HCT116 (cell line): Measurements from ENCODE around the gene DCTN3.

Experiments used
- EZH2 ChIP-seq: fragments of 200-600 bp; sonication (generic); IDR thresholded peaks from 2 replicates; pipeline ENCODE4 v1.6.1; 2017; ENCODE audit warnings: antibody characterized with exemption, mixed run types
- FOSL1 ChIP-seq: IDR thresholded peaks from 2 replicates; pipeline ENCODE4 v1.6.1; 2012; ENCODE audit warnings: low read depth
- JUND ChIP-seq: IDR thresholded peaks from 2 replicates; pipeline ENCODE4 v1.6.1; 2012
- POLR2A ChIP-seq: IDR thresholded peaks from 2 replicates; pipeline ENCODE4 v1.7.0; 2011; ENCODE audit warnings: borderline replicate concordance; ENCODE audit not compliant: insufficient read depth, insufficient read length; ENCODE audit errors: extremely low read depth
- SIN3A ChIP-seq: IDR thresholded peaks from 2 replicates; pipeline ENCODE4 v1.6.1; 2012; ENCODE audit warnings: low read depth
- ZFX ChIP-seq: fragments of 450-650 bp; IDR thresholded peaks from 2 replicates; pipeline ENCODE4 v1.6.1; 2017
- TF ChIP-seq, protein P1 (sequence below), 3 experiments: fragments of 200-600 bp in 1 of 3; sonication (generic) in 1 of 3; IDR thresholded peaks in 2 of 3; conservative IDR thresholded peaks in 1 of 3; 2 replicates each; pipeline ENCODE4 v1.5.1; 2012 to 2017; ENCODE audit warnings: low read depth in 2 of 3, low read length in 2 of 3, antibody characterized with exemption in 1 of 3, borderline replicate concordance in 1 of 3, control low read depth in 1 of 3, mild to moderate bottlenecking in 1 of 3, mixed read lengths in 1 of 3, mixed run types in 1 of 3, moderate library complexity in 1 of 3; ENCODE audit not compliant: insufficient read depth in 1 of 3
- TF ChIP-seq, protein P2 (sequence below): IDR thresholded peaks from 2 replicates; pipeline ENCODE4 v1.6.1; 2011; ENCODE audit warnings: mild to moderate bottlenecking, low read length, moderate library complexity; ENCODE audit not compliant: insufficient replicate concordance; ENCODE audit errors: extremely low read depth

DNA sequence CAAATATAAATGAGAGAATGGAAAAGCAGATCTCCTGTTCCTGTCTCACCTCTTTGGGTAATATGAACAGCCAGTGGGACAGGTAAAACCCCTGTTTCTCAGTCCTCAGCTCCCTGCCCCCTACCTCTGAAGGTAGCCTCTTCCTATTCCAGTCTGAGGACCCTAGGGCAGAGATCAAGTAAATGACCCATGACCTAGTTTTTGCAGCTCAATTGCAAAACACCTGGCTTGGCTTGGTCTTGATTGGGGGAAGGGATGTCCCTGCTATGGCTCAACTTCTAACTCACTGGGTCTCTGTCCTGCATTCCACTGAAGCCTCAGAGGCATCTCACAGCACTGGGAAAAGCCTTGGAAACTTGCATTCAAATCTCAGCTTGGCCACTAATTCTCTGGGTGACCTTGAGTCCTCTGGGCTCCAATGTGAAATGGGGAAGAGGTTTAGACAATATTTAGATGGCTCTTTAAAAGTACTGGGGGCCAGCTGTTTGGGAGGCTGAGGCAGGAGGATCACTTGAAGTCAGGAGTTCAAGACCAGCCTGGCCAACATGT is 24.5 kb upstream of the DCTN3 start:
- TF ChIP-seq, protein P1, sequence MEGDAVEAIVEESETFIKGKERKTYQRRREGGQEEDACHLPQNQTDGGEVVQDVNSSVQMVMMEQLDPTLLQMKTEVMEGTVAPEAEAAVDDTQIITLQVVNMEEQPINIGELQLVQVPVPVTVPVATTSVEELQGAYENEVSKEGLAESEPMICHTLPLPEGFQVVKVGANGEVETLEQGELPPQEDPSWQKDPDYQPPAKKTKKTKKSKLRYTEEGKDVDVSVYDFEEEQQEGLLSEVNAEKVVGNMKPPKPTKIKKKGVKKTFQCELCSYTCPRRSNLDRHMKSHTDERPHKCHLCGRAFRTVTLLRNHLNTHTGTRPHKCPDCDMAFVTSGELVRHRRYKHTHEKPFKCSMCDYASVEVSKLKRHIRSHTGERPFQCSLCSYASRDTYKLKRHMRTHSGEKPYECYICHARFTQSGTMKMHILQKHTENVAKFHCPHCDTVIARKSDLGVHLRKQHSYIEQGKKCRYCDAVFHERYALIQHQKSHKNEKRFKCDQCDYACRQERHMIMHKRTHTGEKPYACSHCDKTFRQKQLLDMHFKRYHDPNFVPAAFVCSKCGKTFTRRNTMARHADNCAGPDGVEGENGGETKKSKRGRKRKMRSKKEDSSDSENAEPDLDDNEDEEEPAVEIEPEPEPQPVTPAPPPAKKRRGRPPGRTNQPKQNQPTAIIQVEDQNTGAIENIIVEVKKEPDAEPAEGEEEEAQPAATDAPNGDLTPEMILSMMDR (IDR thresholded peaks at IDR 0.05 in 2 of 3, conservative IDR thresholded peaks at IDR 0.05 in 1 of 3; ENCODE audit: borderline replicate concordance in 1 of 3, insufficient read depth in 1 of 3, low read depth in 2 of 3, low read length in 2 of 3): no peak
- TF ChIP-seq, protein P2, sequence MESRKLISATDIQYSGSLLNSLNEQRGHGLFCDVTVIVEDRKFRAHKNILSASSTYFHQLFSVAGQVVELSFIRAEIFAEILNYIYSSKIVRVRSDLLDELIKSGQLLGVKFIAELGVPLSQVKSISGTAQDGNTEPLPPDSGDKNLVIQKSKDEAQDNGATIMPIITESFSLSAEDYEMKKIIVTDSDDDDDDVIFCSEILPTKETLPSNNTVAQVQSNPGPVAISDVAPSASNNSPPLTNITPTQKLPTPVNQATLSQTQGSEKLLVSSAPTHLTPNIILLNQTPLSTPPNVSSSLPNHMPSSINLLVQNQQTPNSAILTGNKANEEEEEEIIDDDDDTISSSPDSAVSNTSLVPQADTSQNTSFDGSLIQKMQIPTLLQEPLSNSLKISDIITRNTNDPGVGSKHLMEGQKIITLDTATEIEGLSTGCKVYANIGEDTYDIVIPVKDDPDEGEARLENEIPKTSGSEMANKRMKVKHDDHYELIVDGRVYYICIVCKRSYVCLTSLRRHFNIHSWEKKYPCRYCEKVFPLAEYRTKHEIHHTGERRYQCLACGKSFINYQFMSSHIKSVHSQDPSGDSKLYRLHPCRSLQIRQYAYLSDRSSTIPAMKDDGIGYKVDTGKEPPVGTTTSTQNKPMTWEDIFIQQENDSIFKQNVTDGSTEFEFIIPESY: no peak
- TF ChIP-seq POLR2A (no peak), JUND (no peak), ZFX (no peak), EZH2 (no peak), FOSL1 (no peak), SIN3A (no peak)
